Smooth muscle cell (in vitro differentiated cells): Measurements from ENCODE around the gene PSTPIP1. TPM values are rescaled to one million over a fixed set of nuclear protein-coding genes. Genes with fewer than 3 reads are reported as not detected.

ENCODE experiments used
- DNase-seq: peaks from one replicate; lab custom pipeline; 2025; ENCODE audit not compliant: unreplicated experiment; lab: John Stamatoyannopoulos, UW
- H2AFZ ChIP-seq: fragments of 200-600 bp; sonication (generic); 2 replicates; pipeline ENCODE4 v1.6.0; 2016; ENCODE audit warnings: antibody characterized with exemption, low read depth, mild to moderate bottlenecking
- H3F3A ChIP-seq: fragments of 200-600 bp; sonication (generic); 2 replicates; pipeline ENCODE4 v1.6.0; 2017; ENCODE audit warnings: antibody characterized with exemption, low read depth
- H3K27ac ChIP-seq: fragments of 200-600 bp; sonication (generic); 2 replicates; pipeline ENCODE4 v1.5.1; 2016; ENCODE audit warnings: low read depth, mild to moderate bottlenecking
- H3K27me3 ChIP-seq: fragments of 200-600 bp; sonication (generic); 2 replicates; pipeline ENCODE4 v1.6.1; 2016; ENCODE audit warnings: low read depth, mild to moderate bottlenecking
- H3K36me3 ChIP-seq: fragments of 200-600 bp; sonication (generic); 2 replicates; pipeline ENCODE4 v1.5.1; 2016; ENCODE audit warnings: low read depth
- H3K4me1 ChIP-seq: fragments of 200-600 bp; sonication (generic); 2 replicates; pipeline ENCODE4 v1.5.1; 2016; ENCODE audit warnings: low read depth
- H3K4me2 ChIP-seq: fragments of 200-600 bp; sonication (generic); 2 replicates; pipeline ENCODE4 v1.6.0; 2016; ENCODE audit warnings: mild to moderate bottlenecking
- H3K4me3 ChIP-seq: fragments of 200-600 bp; sonication (generic); 2 replicates; pipeline ENCODE4 v1.5.1; 2016; ENCODE audit warnings: mild to moderate bottlenecking
- H3K79me2 ChIP-seq: fragments of 200-600 bp; sonication (generic); 2 replicates; pipeline ENCODE4 v1.6.0; 2016; ENCODE audit warnings: low read depth, mild to moderate bottlenecking
- H3K9ac ChIP-seq: fragments of 200-600 bp; sonication (generic); 2 replicates; pipeline ENCODE4 v1.6.0; 2016; ENCODE audit warnings: low read depth
- H3K9me3 ChIP-seq: fragments of 200-600 bp; sonication (generic); replicated peaks from 2 replicates; pipeline ENCODE4 v1.5.1; 2016; ENCODE audit warnings: low read depth
- H4K20me1 ChIP-seq: fragments of 200-600 bp; sonication (generic); 2 replicates; pipeline ENCODE4 v1.6.0; 2016; ENCODE audit warnings: low read depth
- CTCF ChIP-seq: fragments of 200-600 bp; sonication (generic); IDR thresholded peaks from 2 replicates; pipeline ENCODE4 v1.5.1; 2017; ENCODE audit warnings: borderline replicate concordance, mild to moderate bottlenecking, antibody characterized with exemption; ENCODE audit not compliant: insufficient read depth, poor library complexity, severe bottlenecking
- WGBS: methylation state at CpG from one replicate; pipeline ENCODE4 v1.1.7; 2016; ENCODE audit warnings: low lambda C conversion rate; 5-methylcytosine and 5-hydroxymethylcytosine counted together
- polyA plus RNA-seq: library from polyadenylated mRNA; unstranded; fragments of >200 nt; fragmentation: Nextera tagmentation; extraction: Ambion mirVana; gene quantifications from 2 replicates; pipeline ENCODE4 v1.2.1, GENCODE V29; 2016
- total RNA-seq: library from RNA; depleted of rRNA; stranded (reverse); fragments of >200 nt; gene quantifications from 2 replicates; pipeline ENCODE4 v1.2.3, GENCODE V29; 2014

Gene PSTPIP1
- total and polyA plus RNA-seq, 2 experiments from 2014 or later: 0.38 TPM; not detected in 1

DNA sequence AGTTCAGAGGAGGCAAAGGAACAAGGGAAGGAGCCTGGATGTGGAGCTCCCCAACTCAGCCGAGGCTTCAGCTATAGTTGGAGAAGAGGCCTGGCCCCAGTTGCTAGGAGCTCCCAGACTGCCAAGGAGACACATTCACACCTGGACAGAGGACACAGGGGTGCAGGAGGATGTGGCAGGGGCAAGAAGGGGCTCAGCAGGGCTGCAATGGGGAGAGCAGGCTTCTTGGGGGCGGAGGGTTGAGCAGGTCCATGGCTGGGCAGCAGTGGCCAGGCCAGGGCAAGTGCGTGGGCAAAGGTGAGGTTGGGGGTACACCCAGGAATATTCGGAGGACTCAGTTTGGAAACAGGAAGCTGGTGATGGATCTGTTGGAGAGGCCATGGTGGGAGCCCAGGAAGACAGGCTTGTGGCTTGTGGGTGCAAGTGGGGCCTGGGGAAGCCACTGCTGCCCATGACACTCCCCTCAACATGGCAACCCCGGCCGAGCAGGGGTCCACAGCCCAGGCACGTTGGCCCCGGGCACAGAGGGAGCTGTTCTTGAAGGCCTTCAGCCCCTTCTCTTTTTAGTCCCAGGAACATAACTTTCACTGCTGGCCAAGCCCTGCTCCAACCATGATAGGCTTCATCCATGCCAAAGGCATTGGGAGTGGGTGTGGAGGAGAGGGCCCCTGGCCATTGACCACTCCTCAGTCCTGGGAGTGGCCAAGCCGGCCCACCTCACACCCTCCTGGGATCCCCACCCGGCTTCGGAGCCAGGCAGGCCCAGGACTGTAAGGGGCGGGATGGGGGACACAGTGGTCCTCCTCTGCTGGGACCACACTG is 42.7 kb downstream of the PSTPIP1 start:
- no peaks in the 10 kb centered on the region for H3K79me2 ChIP-seq
- H3K36me3 ChIP-seq: no peaks in the 10 kb centered on the region
- no peak for TF ChIP-seq CTCF
- H2AFZ ChIP-seq: no peak overlapping the region
- H3K9ac ChIP-seq: no peak overlapping the region
- no peaks in the 10 kb centered on the region for H3K27me3 ChIP-seq
- WGBS: 97% methylated on average over 12 of the region's 12 CpGs
- no peaks in the 10 kb centered on the region for H3K4me1 ChIP-seq
- H3K9me3 ChIP-seq: no peaks in the 10 kb centered on the region
- no peak overlapping the region for H3K27ac ChIP-seq
- no peak overlapping the region for H3K4me2 ChIP-seq
- peaks cover 4% of the 10 kb centered on the region for H3F3A ChIP-seq
- no peak overlapping the region for H3K4me3 ChIP-seq
- H4K20me1 ChIP-seq: no peaks in the 10 kb centered on the region
- no peak for DNase-seq

GRCh38 chr15:77038312-77039216 is 43.6 kb downstream of the PSTPIP1 start:
- no peak for TF ChIP-seq CTCF
- Histone ChIP-seq H3K27me3 (no peaks in the 10 kb centered on the region), H4K20me1 (no peaks in the 10 kb centered on the region), H3K9ac (no peak overlapping the region), H3F3A (peaks cover 4% of the 10 kb centered on the region), H3K9me3 (no peaks in the 10 kb centered on the region), H3K4me2 (no peak overlapping the region), H3K36me3 (no peaks in the 10 kb centered on the region), H3K27ac (no peak overlapping the region), H2AFZ (no peak overlapping the region), H3K4me1 (no peaks in the 10 kb centered on the region), H3K79me2 (no peaks in the 10 kb centered on the region), H3K4me3 (no peak overlapping the region)
- DNase-seq: no peak
- WGBS: no CpG with 5 or more reads among the region's 10 CpGs

GRCh38 chr15:77039217-77039533 is 44.2 kb downstream of the PSTPIP1 start:
- TF ChIP-seq CTCF: no peak

More at GRCh38 chr15:77039217-77039533, 44.2 kb downstream of the PSTPIP1 start:
- no peaks in the 10 kb centered on the region for H3K4me1 ChIP-seq
- H3K4me3 ChIP-seq: no peak overlapping the region
- WGBS: no CpG with 5 or more reads among the region's 5 CpGs
- no peak overlapping the region for H3K27ac ChIP-seq
- H3K9me3 ChIP-seq: no peaks in the 10 kb centered on the region
- no peaks in the 10 kb centered on the region for H3K36me3 ChIP-seq
- H2AFZ ChIP-seq: no peak overlapping the region
- no peak overlapping the region for H3K9ac ChIP-seq
- H3F3A ChIP-seq: peaks cover 4% of the 10 kb centered on the region
- H4K20me1 ChIP-seq: no peaks in the 10 kb centered on the region
- H3K79me2 ChIP-seq: no peaks in the 10 kb centered on the region
- no peak overlapping the region for H3K4me2 ChIP-seq
- no peak for DNase-seq
- no peaks in the 10 kb centered on the region for H3K27me3 ChIP-seq
